T47D (cell line): ENCODE measurements around the gene GNL1.

Source experiments
- DNase-seq, 2 experiments: peaks; one replicate each; pipeline versions ENCODE4 v3.0.0 to v3.0.0-alpha.2; 2011 to 2012; ENCODE audit warnings: low read depth in 1 of 2, low spot score in 1 of 2
- JUND ChIP-seq: IDR thresholded peaks from 2 replicates; pipeline ENCODE4 v1.6.1; 2012; ENCODE audit warnings: low read depth
- in situ Hi-C: cut with HindIII; loops from 2 replicates; pipeline ENCODE4 v1.10.0; 2016; ENCODE audit warnings: low sequenced_read_pairs, low pct_unique_long_range_greater_than_20kb

Gene GNL1

DNA sequence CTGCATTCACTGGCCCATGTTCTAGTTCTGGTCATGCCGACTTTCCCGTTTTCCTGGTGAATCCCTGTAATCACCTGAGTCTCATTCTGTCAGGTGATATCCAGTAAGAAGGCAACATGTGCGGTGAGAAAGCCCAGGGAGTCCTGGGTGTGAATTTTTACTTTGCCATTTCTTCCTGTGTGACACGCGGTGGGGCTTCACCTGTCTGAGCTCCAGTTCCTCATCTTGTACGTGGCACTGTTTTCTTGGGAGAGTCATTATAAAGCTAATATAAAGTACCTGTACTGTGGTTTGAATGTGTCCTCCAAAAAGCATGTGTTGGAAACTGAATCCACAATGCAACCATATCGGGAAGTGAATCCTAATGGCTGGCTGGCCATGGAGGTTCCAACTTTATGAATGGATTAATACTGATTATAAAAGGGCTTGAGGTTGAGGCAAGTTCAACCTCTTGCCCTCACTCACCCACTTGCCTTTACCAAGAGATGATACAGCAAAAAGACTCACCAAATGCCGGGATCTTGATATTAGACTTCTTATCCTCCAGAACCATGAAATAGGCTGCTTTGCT, 61.9 kb downstream of the GNL1 start:
- in situ Hi-C loops = no loop called here
- no peak for DNase-seq
- TF ChIP-seq JUND = no peak

GRCh38 chr6:30493643-30494250, 62.5 kb downstream of the GNL1 start:
- TF ChIP-seq JUND = no peak
- DNase-seq = no peak
- in situ Hi-C loops = no loop called here

- in situ Hi-C loops = no loop called here
- no peak for TF ChIP-seq JUND
These were observed 64.0 kb downstream of the GNL1 start for GRCh38 chr6:30491991-30492952.

More at GRCh38 chr6:30491991-30492952, 64.0 kb downstream of the GNL1 start:
- no peak for DNase-seq
